ENCODE results near the gene NFKBIE. TPM values are rescaled to one million over a fixed set of nuclear protein-coding genes. Genes with fewer than 3 reads are reported as not detected.
"Not testable (repeated sequence)": the region's sequence is repeated elsewhere in the genome, so short reads cannot be mapped to it uniquely, and the experiment has no call there.

NFKBIE gene
- total RNA-seq, 1 donor from 2014 or later = 7.2 TPM

DNA sequence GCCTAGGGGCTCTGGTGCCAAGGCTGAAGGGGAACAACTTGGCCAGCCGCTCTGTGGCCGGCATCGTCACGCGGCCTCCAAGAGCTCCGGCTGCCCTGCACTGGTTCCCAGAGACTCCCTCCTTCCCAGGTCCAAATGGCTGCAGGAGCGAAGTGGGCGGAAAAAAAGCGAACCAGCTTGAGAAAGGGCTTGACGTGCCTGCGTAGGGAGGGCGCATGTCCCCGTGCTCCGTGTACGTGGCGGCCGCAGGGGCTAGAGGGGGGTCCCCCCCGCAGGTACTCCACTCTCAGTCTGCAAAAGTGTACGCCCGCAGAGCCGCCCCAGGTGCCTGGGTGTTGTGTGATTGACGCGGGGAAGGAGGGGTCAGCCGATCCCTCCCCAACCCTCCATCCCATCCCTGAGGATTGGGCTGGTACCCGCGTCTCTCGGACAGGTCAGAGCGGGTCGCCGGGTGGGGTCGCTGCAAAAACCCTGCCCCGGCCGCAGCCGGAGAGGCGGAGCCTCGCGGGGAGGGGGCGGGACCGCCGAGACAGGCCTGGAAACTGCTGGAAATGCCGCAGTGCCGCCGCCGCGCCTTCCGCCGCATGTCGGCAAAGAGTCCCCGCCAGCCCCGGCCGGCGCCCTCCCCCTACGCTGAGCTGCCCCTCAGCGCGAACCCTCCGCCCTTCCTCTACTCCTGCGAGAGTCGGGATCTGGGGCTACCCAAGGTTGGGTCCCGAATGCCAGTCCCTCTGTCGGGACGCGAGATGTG lies 19.3 kb downstream of the NFKBIE start:
- peak; percentile 74 for DNase-seq

DNA sequence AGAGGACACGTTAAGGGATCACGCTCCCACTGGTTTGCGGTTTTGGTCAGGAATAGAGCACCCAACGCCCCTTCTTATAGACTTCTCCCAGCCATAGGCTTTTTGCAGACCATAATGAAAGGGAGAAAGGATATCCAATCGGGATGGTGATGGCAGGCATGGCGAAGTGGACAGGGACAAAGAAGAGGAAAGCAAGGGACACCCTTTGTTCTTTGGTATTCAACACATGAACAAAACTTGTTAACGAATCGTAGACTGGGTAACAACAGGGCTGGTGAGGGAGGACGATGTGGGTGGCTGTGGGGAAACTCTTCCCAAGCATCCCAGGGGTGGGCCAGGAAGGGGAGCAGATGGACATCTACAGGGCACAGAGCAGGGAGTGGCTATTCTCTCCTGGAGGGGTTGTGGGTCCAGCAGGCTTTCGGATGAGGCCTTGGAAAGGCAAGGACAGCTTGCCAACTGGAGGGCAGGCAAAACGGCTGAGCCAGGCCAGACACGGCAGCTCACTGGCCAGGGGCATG lies 19.9 kb downstream of the NFKBIE start:
- no peak for DNase-seq

DNA sequence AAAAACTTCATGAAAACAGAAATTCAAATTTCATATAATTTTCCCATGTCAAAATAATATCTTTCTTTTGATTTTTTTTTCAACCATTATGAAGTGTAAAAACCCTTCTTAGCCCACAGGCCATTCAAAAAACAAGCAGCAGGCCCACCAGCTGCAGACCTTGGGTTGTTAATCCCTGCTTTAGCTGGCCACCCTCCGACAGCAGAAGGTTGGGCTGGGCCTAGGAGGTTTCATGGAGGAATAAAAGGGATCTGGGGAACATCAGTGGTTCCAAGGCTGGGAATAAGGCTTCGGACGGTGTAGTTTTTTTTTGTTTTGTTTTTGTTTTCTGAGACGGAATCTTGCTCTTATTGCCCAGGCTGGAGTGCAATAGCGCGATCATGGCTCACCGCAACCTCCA lies 22.0 kb downstream of the NFKBIE start:
- no peak for DNase-seq

DNA sequence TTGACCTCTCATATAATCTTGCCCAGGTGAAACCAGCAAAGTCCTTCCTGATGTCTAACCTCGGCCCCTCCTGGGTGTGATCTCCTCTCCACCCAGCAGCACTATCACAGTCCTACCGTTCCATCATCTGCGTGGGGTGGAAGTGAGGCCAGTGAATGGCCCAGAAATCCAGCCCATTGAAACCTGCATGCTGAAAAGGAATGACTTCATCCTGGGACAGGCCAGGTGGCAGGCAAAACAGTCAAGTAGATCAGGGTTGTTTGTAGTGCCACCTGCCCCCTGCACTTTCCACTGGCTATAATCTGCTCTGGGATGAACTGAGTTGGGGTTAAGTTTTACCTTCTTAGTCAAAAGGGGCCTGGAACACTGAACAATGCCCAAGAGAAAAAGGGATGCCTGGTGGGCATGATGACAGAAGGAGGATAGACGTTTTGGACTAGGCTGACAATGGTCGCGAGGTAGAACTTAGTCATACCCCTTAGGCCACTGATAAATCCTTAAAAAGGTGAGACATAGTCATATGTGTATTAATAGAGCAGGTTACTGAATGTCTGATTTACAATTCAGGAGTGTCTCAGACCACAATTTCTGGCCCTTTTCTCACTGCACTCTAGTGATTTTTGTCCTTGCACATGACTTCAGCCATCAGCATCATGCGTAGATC lies 26.5 kb downstream of the NFKBIE start:
- DNase-seq = no peak

DNA sequence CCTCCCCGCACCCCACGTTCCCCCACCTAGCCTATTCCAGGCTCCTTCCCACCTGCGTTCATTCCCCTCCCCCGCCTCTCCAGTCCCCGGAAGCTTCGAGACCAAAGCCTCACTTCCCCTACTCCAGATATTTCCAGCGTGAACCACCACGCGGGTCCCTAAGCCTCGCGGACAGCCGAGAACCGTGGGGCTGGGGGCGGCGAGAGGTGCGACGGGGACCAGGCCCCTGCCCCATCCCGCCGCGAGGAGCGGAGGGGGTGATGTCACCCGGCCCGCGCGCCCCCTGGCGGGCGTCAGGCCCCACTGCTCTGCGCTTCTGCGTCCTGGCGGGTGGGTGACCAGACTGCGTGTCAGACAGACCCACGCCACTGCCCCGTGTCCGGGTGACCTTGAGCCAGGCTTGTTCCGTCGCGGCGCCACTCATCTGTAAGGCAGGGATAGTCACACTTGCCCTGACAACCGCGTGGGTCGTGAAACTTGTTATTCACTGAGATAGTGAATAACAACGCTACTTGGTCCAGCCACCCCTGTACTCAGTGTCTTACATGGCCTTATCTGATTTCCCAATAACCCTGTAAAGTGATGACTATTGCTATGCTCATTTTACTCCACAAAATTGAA lies 27.4 kb downstream of the NFKBIE start:
- DNase-seq = peak; percentile 58

DNA sequence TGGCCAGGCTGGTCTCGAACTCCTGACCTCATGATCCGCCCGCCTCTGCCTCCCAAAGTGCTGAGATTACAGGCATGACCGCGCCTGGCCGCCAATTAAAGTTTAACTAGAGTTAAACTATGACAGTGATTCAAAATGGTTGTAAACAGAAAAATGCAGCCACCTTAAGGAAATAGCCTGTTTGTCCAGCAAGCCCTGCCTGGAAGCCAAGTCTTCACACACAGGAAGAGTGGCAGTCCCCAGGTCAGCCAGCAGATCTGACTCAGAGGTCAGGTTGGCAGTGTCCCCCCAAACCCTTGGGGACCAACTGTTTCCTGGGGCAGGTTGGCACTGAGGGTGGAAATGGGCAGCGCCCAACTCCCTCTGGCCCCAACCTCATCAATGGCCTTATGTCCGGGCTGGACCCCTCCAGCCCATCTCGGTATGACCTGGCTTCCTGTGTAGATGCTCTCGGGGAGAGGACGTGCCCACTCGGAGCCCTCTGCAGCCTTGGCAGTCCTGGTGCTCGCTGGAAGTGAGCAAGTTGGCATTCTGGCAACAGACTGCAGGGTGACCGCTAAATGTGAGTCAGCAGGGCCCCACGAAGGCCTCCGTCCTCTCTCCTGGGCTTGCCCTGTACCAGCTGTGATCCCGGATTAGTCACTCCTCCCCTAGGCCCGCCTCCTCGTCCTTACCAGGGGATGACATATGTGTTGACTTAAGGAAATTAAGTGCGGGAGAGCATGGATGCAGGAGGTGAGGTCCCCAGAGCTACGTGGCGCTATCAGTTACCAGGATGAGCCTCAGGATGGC lies 28.1 kb downstream of the NFKBIE start:
- peak; percentile 79 for DNase-seq

GRCh38 chr6:44235891-44236516 lies 29.3 kb downstream of the NFKBIE start:
- DNase-seq = no peak

- no peak for DNase-seq
Measured at GRCh38 chr6:44235269-44235668, 30.1 kb downstream of the NFKBIE start.

- peak; percentile 47 for DNase-seq
Measured at GRCh38 chr6:44234101-44235025, 31.0 kb downstream of the NFKBIE start.

DNA sequence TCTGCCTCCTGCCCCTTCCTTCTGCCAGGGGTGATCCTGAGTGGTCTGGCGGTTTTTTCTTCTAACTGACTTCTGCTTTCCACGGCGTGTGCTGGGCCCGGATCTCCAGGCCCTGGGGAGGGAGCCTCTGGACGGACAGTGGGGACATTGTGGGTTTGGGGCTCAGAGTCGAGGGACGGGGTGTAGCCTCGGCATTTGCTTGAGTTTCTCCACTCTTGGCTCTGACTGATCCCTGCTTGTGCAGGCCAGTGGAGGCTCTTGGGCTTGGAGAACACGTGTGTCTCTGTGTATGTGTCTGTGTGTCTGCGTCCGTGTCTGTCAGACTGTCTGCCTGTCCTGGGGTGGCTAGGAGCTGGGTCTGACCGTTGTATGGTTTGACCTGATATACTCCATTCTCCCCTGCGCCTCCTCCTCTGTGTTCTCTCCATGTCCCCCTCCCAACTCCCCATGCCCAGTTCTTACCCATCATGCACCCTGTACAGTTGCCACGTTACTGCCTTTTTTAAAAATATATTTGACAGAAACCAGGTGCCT lies 31.7 kb downstream of the NFKBIE start:
- DNase-seq = no peak

- no peak for DNase-seq
Measured at GRCh38 chr6:44232676-44233566, 32.4 kb downstream of the NFKBIE start.

- not testable (repeated sequence) for DNase-seq
Measured at GRCh38 chr6:44231426-44231825, 33.9 kb downstream of the NFKBIE start.

DNA sequence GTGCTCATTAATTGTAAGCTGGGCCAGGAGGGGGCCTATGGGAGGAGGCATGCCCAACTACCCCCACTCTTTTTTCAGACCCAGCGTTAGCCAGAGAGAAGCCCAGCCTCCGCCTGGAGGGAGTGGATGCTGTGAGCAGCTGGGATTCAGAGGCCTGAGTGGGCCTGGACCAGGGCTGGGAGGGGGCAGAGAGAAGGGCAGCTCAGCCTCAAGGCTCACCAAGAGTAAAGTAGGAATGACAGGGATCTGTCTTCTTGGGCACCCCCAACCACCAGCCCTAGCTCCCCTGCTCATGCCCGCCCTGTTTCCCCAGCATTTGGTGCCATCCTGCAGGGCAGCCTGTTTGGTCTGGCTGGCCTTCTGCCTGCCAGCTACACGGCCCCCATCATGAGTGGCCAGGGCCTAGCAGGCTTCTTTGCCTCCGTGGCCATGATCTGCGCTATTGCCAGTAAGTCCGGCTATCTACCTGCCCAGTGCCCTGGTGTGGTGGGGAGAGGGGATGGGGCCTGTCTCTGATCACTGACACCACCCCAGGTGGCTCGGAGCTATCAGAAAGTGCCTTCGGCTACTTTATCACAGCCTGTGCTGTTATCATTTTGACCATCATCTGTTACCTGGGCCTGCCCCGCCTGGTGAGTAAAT lies 35.2 kb downstream of the NFKBIE start:
- DNase-seq = no peak

GRCh38 chr6:44229376-44230033 lies 35.8 kb downstream of the NFKBIE start:
- DNase-seq = no peak

- no peak for DNase-seq
Measured at GRCh38 chr6:44228836-44229235, 36.5 kb downstream of the NFKBIE start.

DNA sequence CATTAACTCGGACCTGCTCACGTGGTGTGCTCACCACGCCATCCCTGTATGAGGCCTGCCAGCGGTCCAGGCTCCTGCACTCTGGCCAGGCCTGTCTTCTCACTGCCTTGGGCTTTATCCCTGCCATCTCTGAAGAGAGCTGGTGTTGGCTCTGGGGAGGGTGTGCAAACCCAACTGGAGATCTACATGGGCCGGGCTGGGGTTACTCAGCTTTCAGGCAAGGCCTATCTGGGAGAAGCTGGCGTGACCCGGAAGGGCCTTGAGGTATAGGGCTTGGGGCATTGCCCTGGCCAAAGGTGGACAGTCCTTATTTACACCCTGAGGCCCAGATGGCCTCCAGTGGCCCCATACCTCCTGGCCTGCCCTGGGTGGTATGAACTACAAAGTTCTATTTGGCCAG lies 36.9 kb downstream of the NFKBIE start:
- DNase-seq = no peak

- no peak for DNase-seq
Measured at GRCh38 chr6:44228031-44228430, 37.3 kb downstream of the NFKBIE start.

- DNase-seq = no peak
Measured at GRCh38 chr6:44227148-44227793, 38.1 kb downstream of the NFKBIE start.

All from skin of body (tissue), 2 donors.